Mesendoderm (in vitro differentiated cells): ENCODE data around the gene KCNN2.
A peak's percentile ranks its signal among the peaks of the same experiment; 100 is the strongest.

Source experiments
- DNase-seq: peaks from one replicate; pipeline ENCODE4 v3.0.0; 2013
- H2AK5ac ChIP-seq: 2 replicates; pipeline ENCODE4 v1.6.1; 2013; ENCODE audit warnings: low read length, inconsistent platforms
- H2BK120ac ChIP-seq: 2 replicates; pipeline ENCODE4 v1.6.1; 2013; ENCODE audit warnings: low read depth, mild to moderate bottlenecking, low read length, moderate library complexity, mixed read lengths
- H2BK15ac ChIP-seq: replicated peaks from 2 replicates; pipeline ENCODE4 v1.6.1; 2013; ENCODE audit warnings: low read depth, mild to moderate bottlenecking, moderate library complexity
- H2BK5ac ChIP-seq: 2 replicates; pipeline ENCODE4 v1.6.1; 2013; ENCODE audit warnings: low read length, inconsistent platforms
- H3K18ac ChIP-seq: 2 replicates; pipeline ENCODE4 v1.6.1; 2013; ENCODE audit warnings: mild to moderate bottlenecking, low read length, mixed read lengths
- H3K23ac ChIP-seq: one replicate; pipeline ENCODE4 v1.6.1; 2013; ENCODE audit warnings: low read length
- H3K27ac ChIP-seq: 2 replicates; pipeline ENCODE4 v1.5.1; 2013; ENCODE audit warnings: low read depth, mild to moderate bottlenecking, inconsistent platforms, low read length, moderate library complexity
- H3K27me3 ChIP-seq: 2 replicates; pipeline ENCODE4 v1.6.1; 2013; ENCODE audit warnings: low read length, control low read depth, mild to moderate bottlenecking, inconsistent platforms; ENCODE audit not compliant: insufficient read depth, poor library complexity
- H3K36me3 ChIP-seq: 2 replicates; pipeline ENCODE4 v1.6.1; 2013; ENCODE audit warnings: low read length, inconsistent platforms; ENCODE audit not compliant: control insufficient read depth, insufficient read depth
- H3K4ac ChIP-seq: one replicate; pipeline ENCODE4 v1.6.1; 2013; ENCODE audit warnings: low read depth, mild to moderate bottlenecking, low read length, moderate library complexity
- H3K4me1 ChIP-seq: 2 replicates; pipeline ENCODE4 v1.6.1; 2013; ENCODE audit warnings: low read depth, low read length, inconsistent platforms; ENCODE audit not compliant: control insufficient read depth
- H3K4me2 ChIP-seq: 2 replicates; pipeline ENCODE4 v1.6.1; 2013; ENCODE audit warnings: low read length
- H3K4me3 ChIP-seq: 2 replicates; pipeline ENCODE4 v1.5.1; 2013; ENCODE audit warnings: mild to moderate bottlenecking, low read length
- H3K56ac ChIP-seq: one replicate; pipeline ENCODE4 v1.6.1; 2013; ENCODE audit warnings: low read length
- H3K79me1 ChIP-seq: 2 replicates; pipeline ENCODE4 v1.6.1; 2013; ENCODE audit warnings: low read length, inconsistent platforms
- H3K79me2 ChIP-seq: 2 replicates; pipeline ENCODE4 v1.6.1; 2013; ENCODE audit warnings: mild to moderate bottlenecking, low read length; ENCODE audit not compliant: control insufficient read depth, insufficient read depth
- H3K9ac ChIP-seq: 2 replicates; pipeline ENCODE4 v1.6.1; 2013; ENCODE audit warnings: low read length, inconsistent platforms
- H4K5ac ChIP-seq: one replicate; pipeline ENCODE4 v1.6.1; 2013; ENCODE audit warnings: low read length
- H4K8ac ChIP-seq: one replicate; pipeline ENCODE4 v1.6.1; 2013; ENCODE audit warnings: low read depth, mild to moderate bottlenecking, control low read depth, low read length, moderate library complexity
- WGBS: extraction: QIAGEN DNeasy Blood & Tissue Kit; methylation state at CpG from one replicate; pipeline ENCODE4 v1.1.7; 2013; ENCODE audit warnings: low lambda C conversion rate, missing lambda C conversion rate; ENCODE audit not compliant: insufficient coverage; ENCODE audit errors: extremely low coverage; 5-methylcytosine and 5-hydroxymethylcytosine counted together

KCNN2 gene

DNA sequence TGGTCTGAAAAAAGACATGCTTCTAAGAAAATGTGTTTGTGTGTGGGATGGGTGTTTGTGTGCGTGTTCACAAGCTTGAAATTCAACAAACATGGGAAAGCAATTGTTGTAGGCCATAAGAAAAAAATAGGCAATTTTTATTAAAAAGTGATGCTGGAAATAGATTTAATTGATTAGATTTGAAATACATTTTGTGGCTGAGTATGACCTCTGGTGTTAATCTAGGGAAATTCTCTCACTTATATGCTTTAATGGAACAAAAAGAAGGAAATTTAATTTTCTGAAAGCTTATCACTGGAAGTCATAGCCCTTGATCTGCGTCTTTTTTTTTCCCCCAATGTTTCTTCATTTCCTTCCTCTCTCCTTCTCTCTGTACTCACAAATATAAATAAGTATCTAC, 3.5 kb upstream of the KCNN2 start:
- Histone ChIP-seq H3K79me2 (no peaks in the 10 kb centered on the region), H3K79me1 (no peaks in the 10 kb centered on the region), H2BK120ac (no peak overlapping the region), H3K56ac (no peak overlapping the region), H3K36me3 (no peaks in the 10 kb centered on the region), H3K9ac (no peak overlapping the region), H4K8ac (no peak overlapping the region), H3K18ac (no peak overlapping the region), H3K27ac (no peak overlapping the region), H2AK5ac (no peak overlapping the region), H3K27me3 (peaks cover under 1% of the 10 kb centered on the region), H3K4me1 (no peaks in the 10 kb centered on the region), H4K5ac (no peak overlapping the region), H3K23ac (no peak overlapping the region), H3K4me2 (no peak overlapping the region), H2BK5ac (no peak overlapping the region), H3K4ac (no peak overlapping the region), H2BK15ac (no peak overlapping the region), H3K4me3 (no peak overlapping the region)
- no peak for DNase-seq
- WGBS, result no CpG with 5 or more reads among the region's 2 CpGs

DNA sequence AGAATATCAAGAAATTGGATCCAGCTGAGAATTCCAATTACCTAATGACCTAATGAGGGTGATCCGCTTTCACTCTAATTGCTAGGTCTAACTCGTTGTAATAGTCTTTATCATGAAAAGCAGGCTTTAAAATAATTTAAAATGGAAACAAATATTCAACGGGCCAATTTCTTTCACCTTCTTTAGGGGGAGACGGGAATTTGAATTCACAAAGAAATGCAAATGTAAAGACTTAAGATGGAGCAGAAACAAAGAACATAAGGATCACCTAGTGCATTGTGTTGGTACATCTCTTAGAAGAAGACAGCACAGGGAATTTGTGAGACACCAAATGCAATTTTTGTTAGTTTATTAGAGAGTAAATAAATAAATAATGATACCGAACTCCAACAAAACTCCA, 1.5 kb upstream of the KCNN2 start:
- H2BK15ac ChIP-seq, result no peak overlapping the region
- H3K23ac ChIP-seq, result no peak overlapping the region
- DNase-seq, result peak; percentile 9
- no peaks in the 10 kb centered on the region for H3K4me1 ChIP-seq
- H3K4me3 ChIP-seq, result peak overlapping the region; percentile 44
- no peaks in the 10 kb centered on the region for H3K79me2 ChIP-seq
- no peak overlapping the region for H2BK5ac ChIP-seq
- no peak overlapping the region for H4K5ac ChIP-seq
- no CpG with 5 or more reads among the region's 5 CpGs for WGBS
- H2AK5ac ChIP-seq, result no peak overlapping the region
- peaks cover 3% of the 10 kb centered on the region for H3K27me3 ChIP-seq
- H2BK120ac ChIP-seq, result no peak overlapping the region
- H3K27ac ChIP-seq, result no peak overlapping the region
- no peak overlapping the region for H4K8ac ChIP-seq
- H3K9ac ChIP-seq, result peak overlapping the region; percentile 66
- peak overlapping the region; percentile 75 for H3K4me2 ChIP-seq
- H3K18ac ChIP-seq, result no peak overlapping the region
- no peaks in the 10 kb centered on the region for H3K79me1 ChIP-seq
- no peaks in the 10 kb centered on the region for H3K36me3 ChIP-seq
- H3K56ac ChIP-seq, result peak overlapping the region; percentile 62
- H3K4ac ChIP-seq, result no peak overlapping the region

GRCh38 chr5:114360816-114361723, 800 bp upstream of the KCNN2 start:
- WGBS, result no CpG with 5 or more reads among the region's 78 CpGs
- DNase-seq, result peak; percentile 87

DNA sequence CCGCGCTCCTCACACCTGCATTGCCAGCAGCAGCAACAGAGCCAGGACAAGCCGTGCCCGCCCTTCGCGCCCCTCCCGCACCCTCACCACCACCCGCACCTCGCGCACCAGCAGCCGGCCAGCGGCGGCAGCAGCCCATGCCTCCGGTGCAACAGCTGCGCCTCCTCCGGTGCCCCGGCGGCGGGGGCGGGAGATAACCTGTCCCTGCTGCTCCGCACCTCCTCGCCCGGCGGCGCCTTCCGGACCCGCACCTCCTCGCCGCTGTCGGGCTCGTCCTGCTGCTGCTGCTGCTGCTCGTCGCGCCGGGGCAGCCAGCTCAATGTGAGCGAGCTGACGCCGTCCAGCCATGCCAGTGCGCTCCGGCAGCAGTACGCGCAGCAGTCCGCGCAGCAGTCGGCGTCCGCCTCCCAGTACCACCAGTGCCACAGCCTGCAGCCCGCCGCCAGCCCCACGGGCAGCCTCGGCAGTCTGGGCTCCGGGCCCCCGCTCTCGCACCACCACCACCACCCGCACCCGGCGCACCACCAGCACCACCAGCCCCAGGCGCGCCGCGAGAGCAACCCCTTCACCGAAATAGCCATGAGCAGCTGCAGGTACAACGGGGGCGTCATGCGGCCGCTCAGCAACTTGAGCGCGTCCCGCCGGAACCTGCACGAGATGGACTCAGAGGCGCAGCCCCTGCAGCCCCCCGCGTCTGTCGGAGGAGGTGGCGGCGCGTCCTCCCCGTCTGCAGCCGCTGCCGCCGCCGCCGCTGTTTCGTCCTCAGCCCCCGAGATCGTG, 517 bp downstream of the KCNN2 start:
- H3K23ac ChIP-seq, result no peak overlapping the region
- H3K27ac ChIP-seq, result no peak overlapping the region
- H3K79me2 ChIP-seq, result no peaks in the 10 kb centered on the region
- H3K79me1 ChIP-seq, result no peaks in the 10 kb centered on the region
- no peaks in the 10 kb centered on the region for H3K4me1 ChIP-seq
- peak overlapping the region; percentile 94 for H3K4me2 ChIP-seq
- H3K36me3 ChIP-seq, result no peaks in the 10 kb centered on the region
- no peak overlapping the region for H3K4ac ChIP-seq
- no peak overlapping the region for H4K8ac ChIP-seq
- peak; percentile 76 for DNase-seq
- no peak overlapping the region for H2AK5ac ChIP-seq
- H2BK15ac ChIP-seq, result no peak overlapping the region
- peak overlapping the region; percentile 18 for H3K4me3 ChIP-seq
- peaks cover 3% of the 10 kb centered on the region for H3K27me3 ChIP-seq
- H4K5ac ChIP-seq, result no peak overlapping the region
- H2BK5ac ChIP-seq, result no peak overlapping the region
- peak overlapping the region; percentile 46 for H3K9ac ChIP-seq
- no peak overlapping the region for H3K18ac ChIP-seq
- peak overlapping the region; percentile 86 for H3K56ac ChIP-seq
- H2BK120ac ChIP-seq, result no peak overlapping the region
- WGBS, result no CpG with 5 or more reads among the region's 87 CpGs

More at GRCh38 chr5:114360816-114361723, 800 bp upstream of the KCNN2 start:
- peak overlapping the region; percentile 53 for H3K27ac ChIP-seq
- no peaks in the 10 kb centered on the region for H3K79me2 ChIP-seq
- no peaks in the 10 kb centered on the region for H3K36me3 ChIP-seq
- H3K79me1 ChIP-seq, result no peaks in the 10 kb centered on the region
- H4K5ac ChIP-seq, result no peak overlapping the region
- H3K27me3 ChIP-seq, result peaks cover 3% of the 10 kb centered on the region
- peak overlapping the region; percentile 15 for H3K23ac ChIP-seq
- no peak overlapping the region for H2BK120ac ChIP-seq
- H2AK5ac ChIP-seq, result no peak overlapping the region
- H3K18ac ChIP-seq, result no peak overlapping the region
- H4K8ac ChIP-seq, result no peak overlapping the region
- no peak overlapping the region for H2BK5ac ChIP-seq
- no peak overlapping the region for H2BK15ac ChIP-seq
- peak overlapping the region; percentile 66 for H3K9ac ChIP-seq
- no peaks in the 10 kb centered on the region for H3K4me1 ChIP-seq
- H3K4ac ChIP-seq, result peak overlapping the region; percentile 56
- H3K4me2 ChIP-seq, result peak overlapping the region; percentile 94
- H3K4me3 ChIP-seq, result peak overlapping the region; percentile 44
- H3K56ac ChIP-seq, result peak overlapping the region; percentile 86

GRCh38 chr5:114362977-114363761, 1.3 kb downstream of the KCNN2 start:
- H4K8ac ChIP-seq, result no peak overlapping the region
- DNase-seq, result peak; percentile 43
- no CpG with 5 or more reads among the region's 62 CpGs for WGBS
- peak overlapping the region; percentile 46 for H3K9ac ChIP-seq
- no peaks in the 10 kb centered on the region for H3K79me1 ChIP-seq
- peak overlapping the region; percentile 94 for H3K4me2 ChIP-seq
- H3K27me3 ChIP-seq, result peaks cover 3% of the 10 kb centered on the region
- no peak overlapping the region for H2BK120ac ChIP-seq
- no peaks in the 10 kb centered on the region for H3K36me3 ChIP-seq
- no peak overlapping the region for H3K18ac ChIP-seq
- H3K27ac ChIP-seq, result no peak overlapping the region
- no peak overlapping the region for H2AK5ac ChIP-seq
- H3K23ac ChIP-seq, result no peak overlapping the region
- no peaks in the 10 kb centered on the region for H3K79me2 ChIP-seq
- H2BK15ac ChIP-seq, result no peak overlapping the region
- H4K5ac ChIP-seq, result no peak overlapping the region
- peak overlapping the region; percentile 72 for H3K56ac ChIP-seq
- H3K4ac ChIP-seq, result no peak overlapping the region
- H2BK5ac ChIP-seq, result no peak overlapping the region
- peak overlapping the region; percentile 35 for H3K4me3 ChIP-seq
- H3K4me1 ChIP-seq, result no peaks in the 10 kb centered on the region
